DMS114 treated with DMSO at 0.1 percent for 48 hours (cell line): ENCODE data around the gene FADS2.

Source experiments
- DNase-seq: peaks from one replicate; lab custom pipeline; 2025; ENCODE audit not compliant: unreplicated experiment; lab: John Stamatoyannopoulos, UW

FADS2 gene

DNA sequence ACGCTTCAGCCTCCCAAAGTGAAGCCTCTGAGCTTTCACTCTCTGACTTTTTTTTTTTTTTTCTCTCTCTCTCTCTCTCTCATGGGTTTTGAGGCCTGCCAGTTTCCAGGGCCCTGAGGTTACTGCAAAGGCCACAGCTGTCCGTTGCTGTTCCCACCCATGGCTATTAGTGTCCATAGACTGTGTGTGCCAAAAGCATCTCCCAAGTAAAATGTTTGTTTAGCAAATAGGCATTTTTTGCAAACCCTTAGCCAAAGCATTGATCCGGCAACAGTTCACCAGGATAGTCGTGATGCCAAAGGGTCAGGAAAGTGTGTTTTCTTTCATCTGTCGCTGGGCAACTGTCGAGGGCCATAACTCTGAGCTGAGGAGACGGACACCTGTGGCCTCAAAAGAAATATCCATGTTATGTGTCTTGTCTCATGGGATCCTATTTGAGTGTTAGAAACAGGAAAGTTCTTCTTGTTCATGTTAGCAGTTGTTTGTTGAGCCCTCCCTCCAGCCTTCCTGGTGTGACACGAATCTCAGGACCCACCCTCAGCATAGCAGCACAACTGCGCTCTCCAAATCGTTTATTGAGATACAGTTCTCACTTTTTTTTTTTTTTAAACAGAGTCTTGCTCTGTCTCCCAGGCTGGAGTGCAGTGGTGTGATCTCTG lies 18.4 kb downstream of the FADS2 start:
- DNase-seq = no peak

DNA sequence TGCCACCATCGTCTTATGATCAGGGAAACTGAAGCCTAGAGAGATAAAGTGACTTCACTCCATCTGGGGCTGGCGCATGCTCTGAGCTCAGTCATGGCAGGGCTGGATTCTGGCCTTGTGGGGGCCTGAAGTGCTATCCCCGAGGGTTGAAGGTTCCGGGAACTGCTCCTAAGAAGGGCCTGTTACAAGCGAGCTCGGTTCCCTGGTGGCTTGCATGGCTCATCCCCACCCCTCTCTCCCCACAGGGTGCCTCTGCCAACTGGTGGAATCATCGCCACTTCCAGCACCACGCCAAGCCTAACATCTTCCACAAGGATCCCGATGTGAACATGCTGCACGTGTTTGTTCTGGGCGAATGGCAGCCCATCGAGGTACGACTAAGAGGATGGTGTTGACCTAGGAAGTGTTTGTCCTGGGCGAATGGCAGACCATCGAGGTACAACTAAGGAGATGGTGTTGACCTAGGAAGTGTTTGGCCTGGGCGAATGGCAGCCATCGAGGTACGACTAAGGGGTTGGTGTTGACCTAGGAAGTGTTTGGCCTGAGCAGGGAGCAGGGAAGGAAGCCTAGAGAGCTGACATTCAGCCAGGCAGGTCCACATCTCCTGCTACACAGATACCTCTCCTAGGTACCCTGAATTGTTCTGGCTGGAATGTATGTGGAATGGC lies 19.9 kb downstream of the FADS2 start:
- no peak for DNase-seq

DNA sequence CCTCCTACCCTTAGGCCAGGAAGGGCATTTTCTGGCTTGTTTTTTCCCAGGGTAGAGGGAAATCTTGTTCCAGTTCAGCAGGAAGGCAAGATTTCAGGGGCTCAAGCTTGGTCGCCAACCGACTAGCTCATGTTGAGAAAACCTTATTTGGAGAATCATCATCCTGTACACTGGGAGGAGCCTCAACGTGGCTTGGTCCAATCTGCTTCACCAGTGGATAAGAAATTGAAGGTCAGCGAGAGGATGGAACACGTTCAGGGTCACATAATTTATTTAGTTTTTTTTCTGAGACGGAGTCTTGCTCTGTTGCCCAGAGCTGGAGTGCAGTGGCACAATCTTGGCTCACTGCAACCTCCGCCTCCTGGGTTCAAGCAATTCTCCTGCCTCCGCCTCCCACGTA lies 20.5 kb downstream of the FADS2 start:
- DNase-seq = no peak

DNA sequence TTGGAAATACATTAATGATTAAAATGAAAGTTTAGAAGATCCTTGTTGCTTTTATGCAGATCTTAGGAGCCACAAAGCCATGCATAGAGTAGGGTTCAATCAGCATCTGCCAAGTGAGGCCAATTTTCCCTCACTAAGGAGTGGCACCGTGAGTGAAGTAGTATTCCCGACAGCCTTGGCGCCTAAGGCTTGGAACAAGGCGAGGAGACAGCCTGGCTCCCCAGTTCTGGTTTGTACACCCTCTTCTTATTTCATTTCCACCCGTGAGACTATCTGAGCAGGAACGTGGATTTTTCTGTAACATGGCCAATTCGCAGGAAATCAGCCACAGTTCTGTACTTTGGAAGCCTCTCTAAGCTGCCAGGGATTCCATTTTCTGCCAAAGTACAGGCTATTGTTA lies 22.6 kb downstream of the FADS2 start:
- no peak for DNase-seq

DNA sequence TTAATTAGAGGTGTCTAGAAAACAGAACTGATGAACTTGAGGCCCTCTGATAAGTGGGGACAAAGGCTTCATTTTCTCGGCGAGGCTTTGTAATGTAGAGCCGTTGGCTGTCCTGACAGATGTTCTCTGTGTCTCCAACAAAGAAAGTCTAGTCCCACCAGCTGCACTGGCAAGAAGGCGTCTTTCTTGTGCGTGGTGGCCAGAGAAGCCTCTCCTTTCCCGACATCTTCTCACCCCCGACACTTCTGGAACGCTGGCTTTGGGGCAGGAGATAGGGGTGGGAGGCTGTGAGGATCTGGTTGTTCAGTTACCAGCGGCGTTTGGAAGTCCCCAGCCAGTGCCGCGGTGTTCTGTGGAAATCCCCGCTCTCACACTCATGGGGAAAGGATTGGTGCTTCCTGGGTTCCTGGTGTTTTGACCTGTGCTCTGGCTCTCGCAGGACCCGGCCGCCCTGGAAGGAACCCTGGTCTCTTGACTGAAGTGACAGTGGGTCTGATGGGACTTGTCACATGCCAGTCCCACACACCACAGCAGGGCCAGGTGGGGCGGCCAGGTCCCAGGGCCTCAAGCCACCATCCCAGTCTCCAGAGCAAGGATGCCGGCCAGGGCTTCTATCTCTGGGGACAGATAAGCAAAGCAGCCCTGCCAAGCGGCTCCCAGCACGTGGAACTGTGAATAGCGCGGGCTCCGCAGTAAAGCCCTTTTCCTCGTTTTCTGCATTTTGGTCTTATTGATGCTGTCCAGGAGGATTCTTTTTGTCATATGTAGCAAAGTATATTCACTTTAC lies 23.2 kb downstream of the FADS2 start:
- no peak for DNase-seq

DNA sequence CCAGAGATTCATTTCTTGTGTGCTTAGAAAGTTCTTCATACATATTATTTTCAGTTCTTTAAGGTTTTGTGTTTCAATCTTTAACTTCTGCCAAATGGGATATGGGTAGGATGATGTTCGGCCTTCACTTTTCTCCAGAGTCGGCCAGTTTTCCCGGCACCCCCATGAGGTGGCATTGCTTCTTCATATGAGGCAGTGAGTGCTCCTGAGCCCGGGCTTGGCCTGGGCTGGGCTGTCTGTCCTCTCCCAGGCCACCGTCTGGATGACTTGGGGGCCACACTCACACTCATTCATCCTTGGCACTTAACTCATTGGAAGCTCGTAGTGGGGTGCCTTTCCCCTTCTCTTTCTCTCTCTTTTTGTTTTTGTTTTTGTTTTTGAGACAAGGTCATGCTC lies 23.8 kb downstream of the FADS2 start:
- no peak for DNase-seq

DNA sequence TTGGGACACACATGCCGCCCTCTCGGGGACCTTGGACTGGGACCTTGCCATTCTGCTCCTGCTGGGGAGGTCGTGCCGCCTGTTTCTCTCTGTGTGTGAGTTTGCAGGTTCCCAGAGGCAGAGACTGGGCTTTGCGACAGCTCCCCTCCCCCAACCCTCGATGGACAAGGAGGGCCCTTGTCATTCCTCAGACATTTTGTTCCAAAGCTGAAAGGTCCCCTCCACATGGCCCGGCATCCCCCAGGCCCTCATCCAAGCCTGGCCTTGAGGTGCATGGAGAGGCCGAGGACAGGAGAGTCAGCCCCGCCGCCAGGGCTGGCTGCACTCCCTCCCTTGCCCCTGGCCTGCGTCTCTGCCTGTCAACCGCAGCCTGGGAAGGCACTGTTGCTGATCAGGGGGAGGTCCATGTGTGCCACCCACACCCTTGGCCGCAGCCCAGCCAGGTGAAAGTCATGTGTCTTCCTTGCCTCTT lies 25.6 kb downstream of the FADS2 start:
- DNase-seq = no peak

DNA sequence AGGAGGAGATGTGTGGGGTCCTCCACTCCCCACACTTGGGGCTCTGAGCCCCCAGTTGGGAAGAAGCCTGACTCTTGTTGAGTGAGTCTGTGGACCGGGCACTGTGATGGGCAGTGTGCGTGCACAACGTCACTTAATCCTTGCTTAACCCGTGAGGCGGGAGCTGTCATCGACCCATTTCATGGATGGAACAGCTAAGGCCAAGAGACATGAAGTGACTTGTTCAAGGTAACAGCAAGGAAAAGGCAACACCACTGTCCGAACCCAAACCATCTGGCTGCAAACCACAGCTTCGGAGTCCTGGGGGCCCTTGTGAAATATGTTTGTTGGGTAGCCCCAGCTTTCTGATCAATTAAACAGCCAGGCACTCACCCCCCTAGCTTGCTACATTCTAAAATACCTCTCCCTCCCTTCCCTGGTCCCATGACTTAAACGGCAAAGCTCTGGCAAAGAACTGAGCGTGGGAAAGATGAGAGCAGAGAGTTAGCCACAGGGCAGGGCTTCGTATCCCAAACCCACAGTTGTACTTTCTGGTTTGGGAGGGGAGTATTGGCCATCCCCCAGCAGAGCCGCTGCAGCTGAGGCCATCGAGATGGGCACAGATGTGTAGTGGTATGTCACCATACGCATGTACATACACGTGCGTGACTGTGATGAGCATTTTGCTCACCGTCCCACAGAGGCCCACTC lies 26.3 kb downstream of the FADS2 start:
- no peak for DNase-seq

DNA sequence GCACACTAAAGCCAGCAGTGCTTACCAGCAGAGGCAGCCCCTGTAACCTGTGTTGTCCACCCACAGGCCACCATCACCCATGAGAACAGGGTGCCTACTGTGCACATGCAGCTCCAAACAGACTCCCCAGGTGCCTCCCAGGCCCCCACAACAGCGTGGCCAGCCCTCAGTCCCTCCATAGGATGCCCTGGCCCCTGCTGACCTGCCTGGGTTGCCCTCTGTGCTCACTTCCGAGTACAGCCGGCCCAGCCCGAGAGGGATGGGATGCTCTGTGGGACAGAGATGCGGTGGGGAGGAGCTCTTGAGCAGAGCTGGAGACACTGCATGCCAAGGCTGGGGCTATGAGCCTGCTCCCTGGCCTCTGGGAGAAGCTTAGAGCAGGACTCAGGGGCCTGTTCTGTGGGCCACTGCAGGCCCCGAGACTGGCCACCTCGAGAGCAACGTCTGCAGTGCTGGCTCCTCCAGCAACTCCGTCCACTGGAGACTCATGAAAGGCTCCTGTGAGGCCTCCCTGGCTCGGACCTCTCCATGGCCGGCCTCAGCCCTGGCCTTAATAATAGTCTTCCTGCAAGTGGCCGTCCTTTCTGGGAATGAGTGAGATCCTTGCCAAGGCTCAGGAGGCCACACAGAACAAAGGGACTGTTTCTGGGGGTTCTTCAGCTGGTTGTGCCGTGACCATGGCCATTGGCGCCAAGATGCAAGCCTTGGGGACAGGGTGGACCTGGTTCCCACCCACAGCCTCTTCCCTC lies 27.0 kb downstream of the FADS2 start:
- no peak for DNase-seq

DNA sequence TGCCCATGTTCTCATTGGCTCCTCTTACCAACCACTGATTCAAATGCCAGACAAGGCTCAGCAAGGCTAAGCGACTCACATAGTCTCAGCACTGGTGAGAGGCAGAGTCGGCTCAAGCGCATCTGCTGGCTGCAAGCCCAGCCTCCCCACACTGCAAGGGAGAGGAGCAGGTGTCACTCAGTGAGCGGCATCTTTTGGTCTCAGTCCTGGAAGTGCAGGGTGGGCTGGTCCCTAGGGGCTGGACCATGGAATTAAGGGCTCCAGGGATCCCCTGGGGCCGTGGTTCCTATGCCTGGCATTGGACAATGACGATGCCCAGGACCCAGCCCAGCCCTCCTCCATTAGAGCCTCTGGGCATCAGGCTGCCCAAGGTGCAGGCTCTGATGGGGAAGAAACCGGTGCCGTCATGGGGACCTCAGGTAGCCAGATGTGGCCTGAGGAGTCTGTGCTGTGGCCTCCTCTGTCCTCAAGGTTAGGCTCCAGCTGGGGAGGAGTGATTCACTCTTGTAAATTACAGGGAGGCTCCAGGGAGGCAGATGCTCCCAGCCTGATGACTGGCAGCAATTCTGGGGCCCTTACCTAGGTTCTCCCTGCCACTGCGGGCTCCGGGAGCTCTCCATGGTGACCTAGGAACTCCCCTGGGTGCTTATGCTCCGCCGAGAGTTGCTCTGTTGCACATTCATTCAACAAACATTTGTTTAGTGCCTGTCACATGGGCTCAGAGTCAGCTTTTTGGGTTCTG lies 28.0 kb downstream of the FADS2 start:
- no peak for DNase-seq

DNA sequence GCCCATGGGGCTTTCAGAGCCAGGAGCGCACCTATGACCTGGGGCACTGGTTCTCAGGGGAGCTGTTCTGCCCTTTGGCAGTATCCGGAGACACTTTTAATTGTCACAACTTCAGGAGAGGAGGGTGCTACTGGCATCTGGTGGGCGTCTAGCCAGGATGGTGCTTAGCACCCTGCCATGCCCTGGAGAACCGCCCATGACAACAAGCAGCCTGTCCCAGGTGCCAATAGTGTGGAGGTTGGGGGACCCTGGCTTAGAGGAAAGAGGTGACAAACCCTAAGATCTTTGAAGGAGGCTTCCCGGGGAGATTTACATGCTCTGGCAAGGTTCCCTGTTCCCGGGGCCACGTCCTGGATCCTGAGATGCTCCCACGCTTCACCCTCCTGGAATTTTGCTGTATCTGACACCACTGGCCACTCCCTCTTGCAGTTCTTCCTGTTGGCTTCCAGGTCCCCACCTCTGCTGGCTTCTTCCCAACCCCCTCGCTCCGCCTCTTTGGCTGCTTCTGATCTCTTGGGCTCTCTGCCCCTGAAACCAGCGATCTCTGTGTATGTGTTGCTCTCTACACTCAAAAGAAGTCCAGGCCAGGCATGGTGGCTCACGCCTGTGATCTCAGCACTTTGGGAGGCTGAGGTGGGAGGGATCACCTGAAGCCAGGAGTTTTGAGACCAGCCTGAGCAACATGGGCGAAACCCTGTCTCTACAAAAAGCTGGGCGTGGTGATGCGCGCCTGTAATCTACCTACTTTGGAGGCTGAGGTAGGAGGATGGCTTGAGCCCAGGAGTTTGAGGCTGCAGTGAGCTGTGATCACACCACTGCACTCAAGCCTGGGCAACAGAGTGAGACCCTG lies 32.2 kb downstream of the FADS2 start:
- DNase-seq = no peak

DNA sequence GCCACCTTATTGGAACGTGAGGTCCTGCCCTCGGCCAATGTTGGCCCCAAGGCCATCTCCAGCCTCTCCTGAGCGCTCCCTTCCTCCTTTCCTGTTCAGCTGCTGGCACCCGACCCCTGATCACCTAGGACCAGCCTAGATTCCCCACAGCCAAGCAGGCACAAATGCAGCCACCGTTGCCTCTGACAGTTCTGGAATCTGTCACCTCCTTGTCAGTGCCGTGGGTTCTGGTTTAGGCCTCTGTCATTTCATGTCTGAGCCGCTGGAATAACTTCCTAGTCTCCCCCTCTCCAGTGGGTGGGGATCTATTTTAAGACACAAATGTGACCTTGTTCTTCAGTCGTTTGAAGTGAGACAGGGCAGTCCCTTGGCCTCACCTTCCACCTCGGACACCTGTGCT lies 33.5 kb downstream of the FADS2 start:
- DNase-seq = no peak

DNA sequence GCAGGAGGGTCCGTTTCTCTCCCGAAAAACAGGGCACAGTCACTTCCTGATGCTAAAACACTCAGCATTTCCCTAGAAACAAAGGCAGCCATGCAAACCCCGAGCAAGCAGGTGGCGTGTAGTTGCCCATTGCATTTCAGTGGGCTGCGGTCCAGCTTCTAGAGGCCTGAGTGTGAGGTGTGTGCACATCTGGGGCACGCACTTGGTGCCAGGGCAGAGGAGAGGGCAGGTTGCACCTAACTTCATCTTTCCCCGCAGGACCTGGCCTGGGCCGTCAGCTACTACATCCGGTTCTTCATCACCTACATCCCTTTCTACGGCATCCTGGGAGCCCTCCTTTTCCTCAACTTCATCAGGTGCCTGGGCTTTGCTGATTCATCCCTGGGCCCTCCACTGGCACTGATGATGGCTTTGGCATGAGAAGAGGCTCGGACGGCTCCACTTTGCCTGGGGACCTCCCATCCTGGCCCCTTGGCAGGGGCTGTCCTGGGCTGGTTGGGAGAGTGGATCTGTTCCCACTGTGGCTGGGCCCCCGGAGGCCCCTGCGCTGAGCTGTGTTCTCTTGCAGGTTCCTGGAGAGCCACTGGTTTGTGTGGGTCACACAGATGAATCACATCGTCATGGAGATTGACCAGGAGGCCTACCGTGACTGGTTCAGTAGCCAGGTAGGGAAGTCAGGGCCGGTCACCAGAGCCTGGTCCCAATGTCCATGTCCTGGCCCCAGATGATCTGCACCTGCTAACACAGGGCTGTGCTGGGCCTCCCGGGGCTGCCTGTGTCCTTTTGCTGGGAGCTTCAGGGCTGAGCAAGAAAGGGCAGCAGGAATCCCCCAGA lies 34.8 kb downstream of the FADS2 start:
- no peak for DNase-seq

DNA sequence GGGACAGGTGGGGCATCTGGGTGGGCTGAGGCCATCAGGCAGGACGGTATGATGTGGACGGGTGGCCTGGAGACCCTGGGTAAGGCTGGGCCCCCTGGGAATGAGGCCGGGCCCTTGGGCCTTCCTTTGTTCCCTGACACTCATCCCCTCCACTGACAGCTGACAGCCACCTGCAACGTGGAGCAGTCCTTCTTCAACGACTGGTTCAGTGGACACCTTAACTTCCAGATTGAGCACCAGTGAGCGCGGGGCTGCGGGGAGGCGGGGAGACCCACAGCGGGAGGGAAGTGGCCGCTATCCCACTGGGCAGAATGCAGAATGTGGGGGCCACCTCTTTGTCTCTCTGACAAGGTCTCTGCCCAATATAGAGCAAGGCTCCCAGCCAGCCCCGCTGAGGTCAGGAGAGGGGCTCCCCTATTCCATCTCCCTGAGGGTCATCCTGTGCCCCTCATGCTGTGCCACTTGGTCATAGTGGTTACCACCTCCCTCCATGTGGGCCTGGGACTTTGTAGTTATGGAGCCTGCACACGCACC lies 35.5 kb downstream of the FADS2 start:
- no peak for DNase-seq

DNA sequence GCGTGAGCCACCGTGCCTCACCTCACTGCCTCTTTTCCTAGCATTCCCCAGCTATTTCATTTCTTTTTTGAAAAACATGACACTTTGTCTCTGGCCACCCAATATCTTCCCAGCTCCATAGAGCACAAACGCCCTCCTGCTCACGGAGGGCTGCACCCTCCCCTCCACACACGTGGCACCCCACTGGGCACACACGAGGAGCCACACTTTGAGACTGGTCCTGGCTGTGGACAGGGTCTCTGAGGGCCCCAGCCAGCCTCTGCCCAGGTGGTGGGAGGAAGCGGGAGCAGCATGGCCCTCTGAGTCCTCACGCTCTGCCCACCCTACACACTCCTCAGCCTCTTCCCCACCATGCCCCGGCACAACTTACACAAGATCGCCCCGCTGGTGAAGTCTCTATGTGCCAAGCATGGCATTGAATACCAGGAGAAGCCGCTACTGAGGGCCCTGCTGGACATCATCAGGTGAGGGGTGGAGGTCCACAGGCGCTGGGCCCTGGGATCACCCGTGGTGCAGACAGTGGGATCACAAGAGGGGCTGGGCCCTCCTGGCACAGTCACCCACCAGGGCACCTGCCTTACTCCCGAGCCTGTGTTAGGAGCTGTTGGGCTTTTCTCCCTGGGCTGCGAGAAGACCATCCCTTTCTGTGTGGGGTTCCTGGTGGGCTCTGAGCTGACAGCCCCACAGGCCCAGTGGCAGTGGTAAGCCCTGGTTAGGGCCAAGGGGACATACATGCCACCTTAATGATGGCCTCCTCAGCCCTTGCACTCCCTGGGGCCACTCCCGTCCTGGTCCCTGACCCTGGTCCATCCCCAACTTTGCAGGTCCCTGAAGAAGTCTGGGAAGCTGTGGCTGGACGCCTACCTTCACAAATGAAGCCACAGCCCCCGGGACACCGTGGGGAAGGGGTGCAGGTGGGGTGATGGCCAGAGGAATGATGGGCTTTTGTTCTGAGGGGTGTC lies 37.0 kb downstream of the FADS2 start:
- DNase-seq = no peak

DNA sequence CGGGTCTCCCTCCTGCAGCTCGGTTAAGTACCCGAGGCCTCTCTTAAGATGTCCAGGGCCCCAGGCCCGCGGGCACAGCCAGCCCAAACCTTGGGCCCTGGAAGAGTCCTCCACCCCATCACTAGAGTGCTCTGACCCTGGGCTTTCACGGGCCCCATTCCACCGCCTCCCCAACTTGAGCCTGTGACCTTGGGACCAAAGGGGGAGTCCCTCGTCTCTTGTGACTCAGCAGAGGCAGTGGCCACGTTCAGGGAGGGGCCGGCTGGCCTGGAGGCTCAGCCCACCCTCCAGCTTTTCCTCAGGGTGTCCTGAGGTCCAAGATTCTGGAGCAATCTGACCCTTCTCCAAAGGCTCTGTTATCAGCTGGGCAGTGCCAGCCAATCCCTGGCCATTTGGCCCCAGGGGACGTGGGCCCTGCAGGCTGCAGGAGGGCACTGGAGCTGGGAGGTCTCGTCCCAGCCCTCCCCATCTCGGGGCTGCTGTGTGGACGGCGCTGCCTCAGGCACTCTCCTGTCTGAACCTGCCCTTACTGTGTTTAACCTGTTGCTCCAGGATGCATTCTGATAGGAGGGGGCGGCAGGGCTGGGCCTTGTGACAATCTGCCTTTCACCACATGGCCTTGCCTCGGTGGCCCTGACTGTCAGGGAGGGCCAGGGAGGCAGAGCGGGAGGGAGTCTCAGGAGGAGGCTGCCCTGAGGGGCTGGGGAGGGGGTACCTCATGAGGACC lies 38.3 kb downstream of the FADS2 start:
- no peak for DNase-seq
